Activated CD4-positive, alpha-beta T cell treated with anti-CD3 and anti-CD28 coated beads for 36 hours (primary cell): ENCODE measurements around the gene EPHB2. TPM values are rescaled to one million over a fixed set of nuclear protein-coding genes. Genes with fewer than 3 reads are reported as not detected.
A peak's percentile ranks its signal among the peaks of the same experiment; 100 is the strongest.

ENCODE experiments used
- ATAC-seq: fragments of 200-7000 bp; cut with Tn5 transposase; one replicate; pipeline ENCODE4 v1.10.0; 2021; ENCODE audit warnings: mild to moderate bottlenecking, moderate library complexity
- CTCF ChIA-PET: fragments of 350-600 bp; sonication (Branson Sonifier 250); formaldehyde crosslinking; loops from one replicate; lab custom pipeline; 2021; ENCODE audit warnings: antibody characterized with exemption; lab: Charles Lee
- POLR2A ChIA-PET: fragments of 350-600 bp; sonication (Branson Sonifier 250); formaldehyde crosslinking; loops from one replicate; lab custom pipeline; 2021; ENCODE audit warnings: antibody characterized with exemption, inconsistent platforms; lab: Charles Lee
- DNase-seq: peaks from one replicate; pipeline ENCODE4 v3.0.0-alpha.2; 2020
- H3K27ac Mint-ChIP-seq: one replicate; pipeline ENCODE4 v1.8.0; 2021; ENCODE audit warnings: mixed read lengths
- H3K27me3 Mint-ChIP-seq: one replicate; pipeline ENCODE4 v1.8.0; 2021; ENCODE audit warnings: mixed read lengths
- H3K36me3 Mint-ChIP-seq: one replicate; pipeline ENCODE4 v1.8.0; 2021; ENCODE audit warnings: low read depth, mixed read lengths
- H3K4me1 Mint-ChIP-seq: one replicate; pipeline ENCODE4 v1.8.0; 2021; ENCODE audit warnings: mixed read lengths
- H3K4me3 Mint-ChIP-seq: one replicate; pipeline ENCODE4 v1.8.0; 2021; ENCODE audit warnings: mild to moderate bottlenecking, moderate library complexity, mixed read lengths
- H3K9me3 Mint-ChIP-seq: one replicate; pipeline ENCODE4 v1.8.0; 2021; ENCODE audit warnings: low read depth, mixed read lengths
- intact Hi-C, 2 experiments: fragments of 100-400 bp; cut with DNase I in 1 of 2; cut with micrococcal nuclease in 1 of 2; formaldehyde crosslinking; loops; one replicate each; pipeline versions ENCODE4 v1.14.2 to v1.15.1; 2022 to 2024; cut with DNase I, micrococcal nuclease
- total RNA-seq, 2 experiments: library from RNA; stranded (reverse); gene quantifications; one replicate each; pipeline ENCODE4 v1.2.3, GENCODE V29; 2021

The EPHB2 gene
- total RNA-seq, 2 experiments from 2014 or later: not detected

DNA sequence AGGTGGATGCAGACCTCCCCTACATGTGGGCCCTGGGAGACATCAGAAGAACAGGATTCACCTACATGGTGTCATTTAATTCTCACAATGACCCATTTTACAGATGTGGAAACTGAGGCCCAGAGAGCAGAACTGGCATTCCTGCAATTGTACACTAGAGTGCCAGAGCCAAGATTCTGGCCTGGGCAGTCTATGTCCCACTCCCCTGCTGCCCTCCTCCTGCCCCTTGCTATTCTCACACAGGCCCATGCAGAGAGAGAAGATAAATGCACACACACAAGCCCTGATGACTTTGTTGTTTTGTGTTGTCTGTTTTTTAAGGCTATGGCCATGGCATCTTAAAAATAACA, 64.2 kb downstream of the EPHB2 start:
- ChIA-PET CTCF (no interaction called here), POLR2A (no interaction called here)
- intact Hi-C loops: no loop called here
- Mint-ChIP-seq H3K27me3 (peaks cover 11% of the 10 kb centered on the region), H3K4me1 (no peaks in the 10 kb centered on the region), H3K4me3 (no peak overlapping the region), H3K36me3 (no peaks in the 10 kb centered on the region), H3K27ac (no peak overlapping the region), H3K9me3 (no peaks in the 10 kb centered on the region)
- ATAC-seq (no peak), DNase-seq (no peak)

DNA sequence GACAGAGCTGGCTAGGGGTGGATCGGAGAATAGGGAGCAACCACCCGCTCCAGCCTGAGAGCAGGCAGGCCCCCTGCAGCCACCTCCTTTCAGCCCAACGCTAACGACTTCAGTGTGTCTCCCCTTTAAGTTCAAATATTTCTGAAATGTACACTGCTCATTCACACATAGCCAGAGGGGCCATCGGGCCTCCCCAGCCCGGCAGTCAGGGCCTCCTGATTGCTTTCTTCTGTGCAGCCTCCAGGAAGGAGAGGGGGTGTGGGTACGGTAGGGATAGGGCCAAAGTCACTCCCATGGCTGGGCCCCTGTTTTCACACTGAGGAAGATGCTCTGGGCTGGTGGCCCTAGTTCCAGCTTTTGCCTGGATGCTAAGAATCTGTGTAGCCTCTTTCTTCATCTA, 64.8 kb downstream of the EPHB2 start:
- H3K4me3 Mint-ChIP-seq: no peak overlapping the region
- no peaks in the 10 kb centered on the region for H3K4me1 Mint-ChIP-seq
- no peak overlapping the region for H3K27ac Mint-ChIP-seq
- DNase-seq (no peak), ATAC-seq (no peak)
- H3K9me3 Mint-ChIP-seq: no peaks in the 10 kb centered on the region
- ChIA-PET POLR2A (interaction anchor here (0.6 kb wide), 1 partner anchor 666 kb away, joined by 3 read pairs; no protein-coding TSS in a partner anchor), CTCF (interaction anchor here (0.6 kb wide), 1 partner anchor 32 kb away, joined by 3 read pairs; no protein-coding TSS in a partner anchor)
- H3K27me3 Mint-ChIP-seq: peaks cover 13% of the 10 kb centered on the region
- no peaks in the 10 kb centered on the region for H3K36me3 Mint-ChIP-seq
- intact Hi-C loops: no loop called here

DNA sequence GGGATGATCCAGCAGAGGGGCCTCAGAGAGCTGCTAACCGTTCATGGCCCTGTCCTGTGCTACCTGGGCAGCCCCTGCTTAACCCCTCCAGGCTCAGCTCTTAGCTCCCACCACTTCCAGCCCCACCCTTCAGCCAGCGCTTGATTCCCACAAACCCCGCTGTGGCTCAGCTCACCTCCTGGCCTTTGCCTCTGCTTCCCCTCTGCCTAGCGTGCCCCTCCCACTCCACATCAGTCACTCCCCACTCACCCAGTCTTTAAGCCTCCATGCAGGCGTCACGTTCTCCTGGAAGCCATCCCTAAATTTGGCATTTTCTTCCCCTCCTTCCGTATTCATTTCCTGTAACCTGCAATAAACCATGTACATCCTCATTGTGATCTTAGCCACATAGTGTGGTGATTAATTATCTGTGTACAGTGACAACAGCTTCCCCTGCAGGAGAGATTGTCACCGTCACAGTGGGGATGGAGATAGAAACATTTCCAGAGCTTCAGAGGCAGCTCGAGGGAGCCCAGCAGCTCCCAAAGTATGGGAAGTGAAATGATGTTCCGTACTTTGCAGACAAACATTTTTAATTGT, 65.5 kb downstream of the EPHB2 start:
- no peak overlapping the region for H3K27ac Mint-ChIP-seq
- peaks cover 15% of the 10 kb centered on the region for H3K27me3 Mint-ChIP-seq
- H3K4me1 Mint-ChIP-seq: no peaks in the 10 kb centered on the region
- no peaks in the 10 kb centered on the region for H3K36me3 Mint-ChIP-seq
- ChIA-PET CTCF (interaction anchor here (0.6 kb wide), 1 partner anchor 32 kb away, joined by 3 read pairs; no protein-coding TSS in a partner anchor), POLR2A (interaction anchor here (0.6 kb wide), 1 partner anchor 665 kb away, joined by 3 read pairs; no protein-coding TSS in a partner anchor)
- intact Hi-C loops: no loop called here
- no peaks in the 10 kb centered on the region for H3K9me3 Mint-ChIP-seq
- H3K4me3 Mint-ChIP-seq: no peak overlapping the region
- ATAC-seq (no peak), DNase-seq (no peak)

DNA sequence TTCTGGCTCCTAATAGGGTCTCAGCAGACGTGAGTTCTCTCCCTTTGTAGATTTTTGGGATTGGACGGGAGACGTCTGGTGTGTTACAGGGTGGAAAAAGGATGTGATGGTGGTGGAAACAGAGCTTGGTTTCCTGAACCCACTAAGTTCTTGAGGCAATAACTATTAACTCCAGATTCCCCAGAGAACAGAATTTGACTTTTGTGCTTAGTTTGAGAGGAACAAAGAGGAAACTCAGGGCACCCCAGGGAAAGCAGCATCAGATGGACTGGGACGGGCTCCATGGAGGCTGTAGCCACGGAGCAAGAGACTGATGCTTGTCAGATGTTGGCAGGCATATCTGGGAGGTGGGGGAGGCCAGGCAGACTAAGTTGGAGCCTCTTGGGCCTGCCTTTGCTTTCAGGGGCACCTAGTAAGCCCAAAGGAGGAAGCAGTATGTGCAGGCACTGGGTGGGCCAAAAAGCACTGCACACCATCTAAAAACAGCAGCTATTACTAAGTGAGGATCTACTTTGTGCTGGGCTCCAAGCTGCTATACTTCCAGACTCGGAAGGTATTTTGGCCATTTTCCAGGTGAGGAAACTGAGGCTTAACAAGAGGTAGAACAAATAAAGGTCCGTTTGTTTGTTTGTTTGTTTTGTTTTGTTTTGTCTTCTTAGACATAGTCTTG, 66.9 kb downstream of the EPHB2 start:
- Mint-ChIP-seq H3K36me3 (no peaks in the 10 kb centered on the region), H3K4me1 (no peaks in the 10 kb centered on the region), H3K27ac (no peak overlapping the region), H3K9me3 (no peaks in the 10 kb centered on the region), H3K27me3 (peaks cover 15% of the 10 kb centered on the region), H3K4me3 (no peak overlapping the region)
- intact Hi-C loops: no loop called here
- ATAC-seq: no peak
- POLR2A ChIA-PET: no interaction called here
- CTCF ChIA-PET: interaction anchor here (0.7 to 0.8 kb wide), 2 partner anchors 106 to 146 kb away, joined by 3 read pairs; no protein-coding TSS in a partner anchor
- DNase-seq: no peak

DNA sequence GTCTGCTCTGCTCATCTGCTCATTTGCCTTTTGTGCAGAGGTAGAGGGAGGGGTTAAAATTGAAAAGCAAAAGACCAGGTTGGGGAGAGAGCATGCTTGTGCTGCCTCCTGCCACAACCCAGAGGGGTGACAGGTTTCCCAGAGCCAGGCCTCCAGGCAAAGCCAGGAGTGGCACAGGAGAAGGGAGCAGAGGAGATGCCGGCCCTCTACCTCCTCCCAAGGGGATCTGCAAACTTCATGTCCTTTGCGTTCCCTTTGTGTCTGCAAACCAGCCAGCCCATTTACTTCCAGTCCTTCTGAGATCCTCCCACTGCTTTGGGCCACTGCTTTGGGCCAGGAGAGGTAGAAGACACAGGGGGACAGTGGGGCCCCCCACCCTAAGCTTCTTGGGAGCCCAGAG, 67.8 kb downstream of the EPHB2 start:
- H3K9me3 Mint-ChIP-seq: no peaks in the 10 kb centered on the region
- H3K27me3 Mint-ChIP-seq: peaks cover 15% of the 10 kb centered on the region
- intact Hi-C loops: no loop called here
- H3K4me3 Mint-ChIP-seq: no peak overlapping the region
- no peaks in the 10 kb centered on the region for H3K36me3 Mint-ChIP-seq
- ChIA-PET POLR2A (no interaction called here), CTCF (interaction anchor here (0.7 kb wide), 1 partner anchor 146 kb away, joined by 3 read pairs; no protein-coding TSS in a partner anchor)
- H3K27ac Mint-ChIP-seq: no peak overlapping the region
- ATAC-seq (no peak), DNase-seq (no peak)
- no peaks in the 10 kb centered on the region for H3K4me1 Mint-ChIP-seq

DNA sequence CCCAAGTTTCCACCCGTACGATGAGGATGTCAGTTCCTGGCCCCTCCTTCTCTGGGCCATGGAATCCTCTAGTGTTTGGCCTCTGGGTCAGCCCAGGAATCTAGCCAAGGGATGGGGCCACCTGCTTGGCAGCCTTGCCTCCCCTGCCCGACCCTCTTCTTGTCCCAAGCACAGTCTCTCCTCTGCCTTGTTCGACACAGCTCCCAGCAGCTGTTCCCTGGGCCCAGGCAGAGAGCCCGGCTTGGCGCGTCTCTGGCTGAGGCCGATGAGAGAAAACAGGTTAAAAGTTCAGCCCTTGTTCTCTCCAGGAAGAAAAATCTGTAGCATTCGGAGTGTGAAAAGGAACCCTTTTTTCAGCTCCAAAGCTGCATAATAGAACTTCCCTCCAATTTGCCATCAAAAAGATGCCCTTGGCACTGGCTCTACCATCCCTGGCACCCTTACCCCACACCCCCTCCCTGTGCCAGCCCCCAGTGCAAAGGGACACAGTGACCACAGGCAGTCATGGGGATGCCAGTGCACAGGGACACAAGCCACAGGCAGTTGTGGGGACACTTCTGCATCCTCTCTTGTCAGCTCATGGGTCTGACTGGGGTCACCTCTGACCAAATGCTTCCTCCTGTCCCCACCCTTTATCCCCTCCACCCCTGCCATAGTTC, 68.4 kb downstream of the EPHB2 start:
- Mint-ChIP-seq H3K27ac (no peak overlapping the region), H3K9me3 (no peaks in the 10 kb centered on the region), H3K27me3 (peaks cover 15% of the 10 kb centered on the region), H3K36me3 (no peaks in the 10 kb centered on the region), H3K4me1 (no peaks in the 10 kb centered on the region), H3K4me3 (no peak overlapping the region)
- ChIA-PET CTCF (no interaction called here), POLR2A (no interaction called here)
- ATAC-seq: no peak
- intact Hi-C loops: no loop called here
- no peak for DNase-seq

DNA sequence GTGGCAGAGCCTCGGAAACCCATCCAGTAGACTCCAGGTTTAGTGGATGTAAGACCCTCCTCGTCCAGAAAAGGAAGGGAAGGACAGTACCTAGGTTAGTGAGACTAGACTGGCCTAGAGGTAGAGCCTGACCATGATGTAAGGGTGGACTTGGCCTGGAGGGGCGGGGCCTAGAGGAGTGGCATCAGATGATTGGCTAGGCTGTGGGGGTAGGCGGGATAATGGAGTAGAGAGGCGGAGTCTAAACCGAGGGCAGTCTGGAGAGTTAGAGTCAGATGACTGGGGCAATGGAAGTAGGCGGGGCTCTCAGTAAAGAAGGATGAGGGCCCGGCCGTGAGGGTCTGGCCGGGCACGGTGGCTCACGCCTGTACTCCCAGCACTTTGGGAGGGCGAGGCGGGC, 70.1 kb downstream of the EPHB2 start:
- peaks cover 15% of the 10 kb centered on the region for H3K27me3 Mint-ChIP-seq
- no peaks in the 10 kb centered on the region for H3K9me3 Mint-ChIP-seq
- H3K27ac Mint-ChIP-seq: no peak overlapping the region
- no peaks in the 10 kb centered on the region for H3K4me1 Mint-ChIP-seq
- intact Hi-C loops: no loop called here
- POLR2A ChIA-PET: no interaction called here
- peak; percentile 16 for DNase-seq
- no peak overlapping the region for H3K4me3 Mint-ChIP-seq
- CTCF ChIA-PET: no interaction called here
- no peak for ATAC-seq
- no peaks in the 10 kb centered on the region for H3K36me3 Mint-ChIP-seq

DNA sequence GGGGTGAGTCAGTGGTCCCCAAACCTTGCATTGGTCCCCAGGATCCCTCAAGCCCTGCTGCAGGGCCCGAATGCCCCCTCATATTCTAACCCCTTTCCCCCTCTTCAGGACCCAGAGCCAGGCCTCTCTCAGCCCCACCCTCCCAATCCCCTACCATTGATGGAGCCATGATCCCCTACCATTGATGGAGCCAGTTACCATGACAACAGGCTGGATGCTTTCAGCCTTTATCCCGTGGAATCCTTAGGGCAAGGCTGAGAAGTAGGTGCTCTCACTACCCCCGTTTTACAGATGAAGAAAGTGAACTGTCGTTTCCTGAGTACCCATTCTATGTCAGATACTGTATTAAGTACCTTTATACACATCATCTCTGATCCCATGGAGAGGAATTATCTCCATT, 70.8 kb downstream of the EPHB2 start:
- Mint-ChIP-seq H3K4me1 (no peaks in the 10 kb centered on the region), H3K27me3 (peaks cover 11% of the 10 kb centered on the region), H3K9me3 (no peaks in the 10 kb centered on the region), H3K36me3 (no peaks in the 10 kb centered on the region), H3K27ac (no peak overlapping the region), H3K4me3 (no peak overlapping the region)
- DNase-seq (no peak), ATAC-seq (no peak)
- POLR2A ChIA-PET: no interaction called here
- CTCF ChIA-PET: no interaction called here
- intact Hi-C loops: no loop called here

DNA sequence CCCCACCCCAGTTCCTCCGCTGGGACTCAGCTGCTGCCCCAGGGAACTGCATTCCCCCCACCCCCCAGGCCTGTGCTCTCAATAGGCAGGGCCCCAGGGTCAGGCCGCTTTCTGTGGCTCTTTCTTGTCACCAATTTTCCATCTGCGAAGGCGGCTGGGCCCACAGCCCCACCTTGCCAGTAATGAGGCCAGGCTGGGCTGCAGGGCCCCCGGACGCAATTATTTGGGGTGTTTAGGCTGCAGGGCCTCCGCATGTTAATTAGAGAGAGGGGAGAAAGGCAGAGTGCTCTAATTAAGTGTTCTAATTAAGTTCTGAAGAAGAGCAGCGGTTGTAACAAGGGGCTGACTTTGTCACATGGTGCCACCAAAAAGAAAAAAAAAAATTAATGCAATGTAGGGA, 71.8 kb downstream of the EPHB2 start:
- DNase-seq: no peak
- ChIA-PET CTCF (no interaction called here), POLR2A (interaction anchor here (0.6 kb wide), 1 partner anchor 212 kb away, joined by 5 read pairs; no protein-coding TSS in a partner anchor)
- Mint-ChIP-seq H3K27ac (no peak overlapping the region), H3K4me1 (no peaks in the 10 kb centered on the region), H3K4me3 (no peak overlapping the region), H3K9me3 (no peaks in the 10 kb centered on the region), H3K27me3 (peaks cover 5% of the 10 kb centered on the region), H3K36me3 (no peaks in the 10 kb centered on the region)
- intact Hi-C loops: no loop called here
- ATAC-seq: no peak

DNA sequence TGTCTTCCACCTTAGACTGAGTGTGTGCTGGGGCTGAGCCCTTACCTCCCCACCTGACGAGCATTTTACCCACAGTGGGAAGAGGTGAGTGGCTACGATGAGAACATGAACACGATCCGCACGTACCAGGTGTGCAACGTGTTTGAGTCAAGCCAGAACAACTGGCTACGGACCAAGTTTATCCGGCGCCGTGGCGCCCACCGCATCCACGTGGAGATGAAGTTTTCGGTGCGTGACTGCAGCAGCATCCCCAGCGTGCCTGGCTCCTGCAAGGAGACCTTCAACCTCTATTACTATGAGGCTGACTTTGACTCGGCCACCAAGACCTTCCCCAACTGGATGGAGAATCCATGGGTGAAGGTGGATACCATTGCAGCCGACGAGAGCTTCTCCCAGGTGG, 73.7 kb downstream of the EPHB2 start:
- DNase-seq (no peak), ATAC-seq (no peak)
- intact Hi-C loops: no loop called here
- POLR2A ChIA-PET: no interaction called here
- Mint-ChIP-seq H3K4me3 (no peak overlapping the region), H3K4me1 (no peaks in the 10 kb centered on the region), H3K27ac (no peak overlapping the region), H3K9me3 (no peaks in the 10 kb centered on the region), H3K36me3 (no peaks in the 10 kb centered on the region), H3K27me3 (peaks cover 4% of the 10 kb centered on the region)
- CTCF ChIA-PET: interaction anchor here (0.7 kb wide), 1 partner anchor 98 kb away, joined by 4 read pairs; no protein-coding TSS in a partner anchor

DNA sequence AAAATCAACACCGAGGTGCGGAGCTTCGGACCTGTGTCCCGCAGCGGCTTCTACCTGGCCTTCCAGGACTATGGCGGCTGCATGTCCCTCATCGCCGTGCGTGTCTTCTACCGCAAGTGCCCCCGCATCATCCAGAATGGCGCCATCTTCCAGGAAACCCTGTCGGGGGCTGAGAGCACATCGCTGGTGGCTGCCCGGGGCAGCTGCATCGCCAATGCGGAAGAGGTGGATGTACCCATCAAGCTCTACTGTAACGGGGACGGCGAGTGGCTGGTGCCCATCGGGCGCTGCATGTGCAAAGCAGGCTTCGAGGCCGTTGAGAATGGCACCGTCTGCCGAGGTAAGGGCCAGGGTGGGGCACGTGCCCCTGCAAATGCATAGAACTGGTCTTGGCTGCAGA, 74.1 kb downstream of the EPHB2 start:
- H3K9me3 Mint-ChIP-seq: no peaks in the 10 kb centered on the region
- no peak overlapping the region for H3K4me3 Mint-ChIP-seq
- H3K27me3 Mint-ChIP-seq: peaks cover 4% of the 10 kb centered on the region
- POLR2A ChIA-PET: no interaction called here
- intact Hi-C loops: no loop called here
- DNase-seq (no peak), ATAC-seq (no peak)
- no peaks in the 10 kb centered on the region for H3K4me1 Mint-ChIP-seq
- CTCF ChIA-PET: no interaction called here
- no peak overlapping the region for H3K27ac Mint-ChIP-seq
- H3K36me3 Mint-ChIP-seq: no peaks in the 10 kb centered on the region

DNA sequence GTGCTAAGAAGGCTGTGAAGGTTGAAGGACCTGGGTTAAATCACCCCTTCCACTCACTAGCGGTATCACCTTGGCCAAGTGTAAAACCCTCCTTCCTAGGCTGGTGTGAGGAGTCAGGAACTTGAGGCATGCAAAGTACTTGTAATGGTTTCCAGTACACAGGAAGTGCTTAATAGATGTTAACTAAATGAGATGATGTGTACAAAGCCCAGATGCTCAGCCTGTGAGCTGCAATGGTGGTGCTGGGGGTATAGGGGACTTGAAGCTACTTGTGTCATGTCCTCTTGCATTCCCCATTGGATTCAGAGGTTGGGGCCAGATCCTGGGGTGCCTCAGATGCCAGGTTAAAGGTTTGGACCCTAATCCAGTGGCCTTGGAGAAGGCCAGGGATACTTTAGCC, 75.5 kb downstream of the EPHB2 start:
- ATAC-seq (no peak), DNase-seq (no peak)
- intact Hi-C loops: no loop called here
- Mint-ChIP-seq H3K4me1 (no peaks in the 10 kb centered on the region), H3K9me3 (no peaks in the 10 kb centered on the region), H3K27me3 (no peaks in the 10 kb centered on the region), H3K27ac (no peak overlapping the region), H3K36me3 (no peaks in the 10 kb centered on the region), H3K4me3 (no peak overlapping the region)
- ChIA-PET POLR2A (no interaction called here), CTCF (no interaction called here)
